HepG2 (cell line): Measurements from ENCODE around the gene CDK5R1. TPM values are rescaled to one million over a fixed set of nuclear protein-coding genes. Genes with fewer than 3 reads are reported as not detected.

ENCODE experiments used
- ATAC-seq: fragments of 200-7000 bp; cut with Tn5 transposase; 3 replicates; pipeline ENCODE4 v1.9.1; 2020; ENCODE audit warnings: mild to moderate bottlenecking, moderate library complexity
- BruUV-seq: library from RNA; stranded (reverse); fragments of 400-500 nt; replicated peaks from 2 replicates; lab custom pipeline; 2021; lab: Mats Ljungman, UMichigan
- CTCF ChIA-PET: fragments of 300-600 bp; formaldehyde crosslinking; extraction: SDS; loops from one replicate; lab custom pipeline; 2021; ENCODE audit warnings: low total read pairs, inconsistent platforms, low intra/inter-chr PET ratio; lab: Yijun Ruan, JAX
- POLR2A ChIA-PET: fragments of 350-600 bp; sonication (Branson Sonifier 250); formaldehyde crosslinking; loops from one replicate; lab custom pipeline; 2020; ENCODE audit warnings: antibody characterized with exemption, inconsistent platforms; lab: Yijun Ruan, JAX
- DNase-seq: peaks from one replicate; pipeline ENCODE4 v3.0.0-alpha.2; 2015; ENCODE audit warnings: low spot score
- FAIRE-seq: peaks from 3 replicates; lab custom pipeline; 2011; peaks lifted over from hg19 to GRCh38; lab: Jason Lieb, UNC
- H2AFZ ChIP-seq: one replicate; pipeline ENCODE4 v1.6.1; 2011; ENCODE audit warnings: low read length, inconsistent platforms
- H3K27ac ChIP-seq: fragments of 300-600 bp; 3 replicates; pipeline ENCODE4 v1.8.0; 2011; ENCODE audit warnings: mixed run types, mild to moderate bottlenecking, mixed read lengths, low read length, inconsistent platforms; ENCODE audit not compliant: insufficient read depth; ENCODE audit errors: extremely low read length
- H3K27me3 ChIP-seq, 2 experiments: fragments of 200-600 bp in 1 of 2; 2 replicates in 1 of 2; 3 replicates in 1 of 2; pipeline versions ENCODE4 v1.6.0 to v1.8.0; 2011; ENCODE audit warnings: low read length in 2 of 2, mild to moderate bottlenecking in 2 of 2, moderate library complexity in 2 of 2, inconsistent platforms in 1 of 2; ENCODE audit not compliant: insufficient read depth in 2 of 2, control insufficient read depth in 1 of 2
- H3K36me3 ChIP-seq, 2 experiments: fragments of 200-600 bp in 1 of 2; replicated peaks in 1 of 2; 2 replicates in 1 of 2; 3 replicates in 1 of 2; pipeline versions ENCODE4 v1.5.1 to v1.8.0; 2011; ENCODE audit warnings: low read length in 2 of 2, inconsistent platforms in 1 of 2; ENCODE audit not compliant: insufficient read depth in 2 of 2, control insufficient read depth in 1 of 2
- H3K4me1 ChIP-seq: 2 replicates; pipeline ENCODE4 v1.5.1; 2012; ENCODE audit warnings: low read length, inconsistent platforms; ENCODE audit not compliant: insufficient read depth
- H3K4me2 ChIP-seq: 2 replicates; pipeline ENCODE4 v1.6.0; 2011; ENCODE audit warnings: low read depth, low read length, inconsistent platforms
- H3K4me3 ChIP-seq, 3 experiments: fragments of 200-600 bp in 1 of 3; sonication (generic), shearing (Covaris generic) in 1 of 3; replicated peaks in 1 of 3; 2 replicates each; pipeline ENCODE4 v1.5.1; 2011 to 2016; ENCODE audit warnings: low read length in 3 of 3, inconsistent platforms in 2 of 3, low read depth in 2 of 3, mild to moderate bottlenecking in 2 of 3, control low read depth in 1 of 3, mixed read lengths in 1 of 3; ENCODE audit not compliant: insufficient read depth in 1 of 3
- H3K79me2 ChIP-seq: one replicate; pipeline ENCODE4 v1.6.1; 2011; ENCODE audit warnings: low read length, inconsistent platforms; ENCODE audit not compliant: insufficient read depth
- H3K9ac ChIP-seq: 2 replicates; pipeline ENCODE4 v1.6.0; 2011; ENCODE audit warnings: mild to moderate bottlenecking, low read depth, low read length, inconsistent platforms; ENCODE audit not compliant: insufficient read depth
- H3K9me3 ChIP-seq: 2 replicates; pipeline ENCODE4 v1.5.1; 2012; ENCODE audit warnings: mild to moderate bottlenecking, low read length
- H4K20me1 ChIP-seq: 2 replicates; pipeline ENCODE4 v1.6.0; 2011; ENCODE audit warnings: inconsistent platforms, mild to moderate bottlenecking, low read length, moderate library complexity; ENCODE audit not compliant: insufficient read depth
- ATAD3A ChIP-seq: sonication (generic); formaldehyde crosslinking; IDR thresholded peaks from 2 replicates; pipeline ENCODE4 v1.4.0; 2020; ENCODE audit warnings: missing genetic modification reagents
- NFRKB ChIP-seq: fragments of 450-650 bp; IDR thresholded peaks from 2 replicates; pipeline ENCODE4 v1.6.1; 2017
- PTBP1 ChIP-seq: fragments of 200-400 bp; formaldehyde crosslinking; IDR thresholded peaks from 2 replicates; pipeline ENCODE4 v1.6.1; 2018; ENCODE audit warnings: low read length, low read depth; ENCODE audit not compliant: poor library complexity, severe bottlenecking
- SALL2 ChIP-seq: sonication (generic); formaldehyde crosslinking; IDR thresholded peaks from 2 replicates; pipeline ENCODE4 v1.8.1; 2023; ENCODE audit warnings: mild to moderate bottlenecking, missing genetic modification reagents, inconsistent platforms
- U2AF2 ChIP-seq: fragments of 200-400 bp; formaldehyde crosslinking; IDR thresholded peaks from 2 replicates; pipeline ENCODE4 v1.6.1; 2017; ENCODE audit warnings: low read depth, mild to moderate bottlenecking, low read length
- ZNF234 ChIP-seq: sonication (generic); formaldehyde crosslinking; conservative IDR thresholded peaks from 2 replicates; pipeline ENCODE4 v1.5.1; 2020; ENCODE audit warnings: mild to moderate bottlenecking, missing genetic modification reagents
- WGBS: methylation state at CpG from one replicate; pipeline ENCODE4 v1.1.6; 2017; ENCODE audit warnings: low lambda C conversion rate; 5-methylcytosine and 5-hydroxymethylcytosine counted together
- in situ Hi-C: cut with HindIII; loops from 2 replicates; pipeline ENCODE4 v1.10.0; 2017; ENCODE audit warnings: low pct_unique_long_range_greater_than_20kb; ENCODE audit not compliant: extremely low pct_ligation_motif_present
- intact Hi-C: fragments of 100-400 bp; cut with micrococcal nuclease; formaldehyde crosslinking; loops from one replicate; pipeline ENCODE4 v1.10.0; 2022; ENCODE audit not compliant: unreplicated experiment
- polyA plus RNA-seq, 8 experiments: library from polyadenylated mRNA; depleted of rRNA in 3 of 8; stranded (reverse) in 7 of 8; unstranded in 1 of 8; fragments of >200 nt; fragmentation: Illumina TruSeq in 4 of 8; extraction: Trizol in 4 of 8; gene quantifications; 2 replicates each; pipeline versions ENCODE4 v1.2.1 to v1.2.3, GENCODE V29; 2011 to 2016; ENCODE audit warnings: low read depth in 4 of 8, missing spikeins in 1 of 8, mixed read lengths in 1 of 8; ENCODE audit not compliant: insufficient read depth in 1 of 8
- total RNA-seq, 5 experiments: library from RNA; depleted of rRNA; stranded (reverse); fragments of >200 nt; fragmentation: Illumina TruSeq; extraction: Trizol; gene quantifications; 2 replicates each; pipeline ENCODE4 v1.2.3, GENCODE V29; 2016; ENCODE audit warnings: low read depth in 1 of 5
- TF ChIP-seq, protein P1 (sequence below): sonication (generic); formaldehyde crosslinking; IDR thresholded peaks from 2 replicates; pipeline ENCODE4 v1.4.0; 2020; ENCODE audit warnings: mild to moderate bottlenecking, missing genetic modification reagents

Gene CDK5R1
- total and polyA plus RNA-seq, 2 of the 13 experiments (the other 11 are each of a cell fraction or from before 2014, with no cell fraction given) = 1.1 to 3.9 TPM

DNA sequence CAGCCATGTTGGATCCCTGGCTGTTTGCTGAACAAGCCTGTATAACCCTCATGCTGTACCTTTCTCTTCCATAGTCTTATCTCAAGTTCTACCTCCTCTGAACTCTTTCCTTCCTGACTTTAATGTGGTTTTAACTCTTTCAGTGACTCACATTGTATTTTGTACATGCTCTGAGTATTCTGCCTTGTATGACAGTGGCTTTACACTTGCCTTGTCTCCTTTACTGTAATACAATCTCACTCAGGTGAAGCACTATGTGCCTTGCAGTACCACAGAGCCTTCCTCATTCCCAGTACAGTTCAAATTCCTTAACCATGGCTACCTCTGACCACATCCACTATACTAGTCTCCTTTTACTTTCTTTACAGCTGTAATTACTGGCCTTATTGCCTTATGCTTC is 28.4 kb upstream of the CDK5R1 start:
- CTCF ChIA-PET = no interaction called here
- H3K27ac ChIP-seq = no peak overlapping the region
- DNase-seq = no peak
- TF ChIP-seq NFRKB = no peak
- TF ChIP-seq U2AF2 = no peak
- TF ChIP-seq, all 625 proteins: peak for 0
- intact Hi-C loops = no loop called here
- Histone ChIP-seq H2AFZ (no peak overlapping the region), H3K4me3 (no peak overlapping the region), H4K20me1 (peaks cover 15% of the 10 kb centered on the region), H3K9ac (no peak overlapping the region), H3K36me3 (peaks cover 13 to 77% of the 10 kb centered on the region in 2 experiments), H3K9me3 (no peaks in the 10 kb centered on the region), H3K4me2 (no peak overlapping the region), H3K79me2 (peaks cover 22% of the 10 kb centered on the region), H3K4me1 (no peaks in the 10 kb centered on the region), H3K27me3 (no peaks in the 10 kb centered on the region)
- ATAC-seq (no peak), FAIRE-seq (no peak)
- no TSS peak for BruUV-seq
- POLR2A ChIA-PET = no interaction called here
- in situ Hi-C loops = no loop called here

DNA sequence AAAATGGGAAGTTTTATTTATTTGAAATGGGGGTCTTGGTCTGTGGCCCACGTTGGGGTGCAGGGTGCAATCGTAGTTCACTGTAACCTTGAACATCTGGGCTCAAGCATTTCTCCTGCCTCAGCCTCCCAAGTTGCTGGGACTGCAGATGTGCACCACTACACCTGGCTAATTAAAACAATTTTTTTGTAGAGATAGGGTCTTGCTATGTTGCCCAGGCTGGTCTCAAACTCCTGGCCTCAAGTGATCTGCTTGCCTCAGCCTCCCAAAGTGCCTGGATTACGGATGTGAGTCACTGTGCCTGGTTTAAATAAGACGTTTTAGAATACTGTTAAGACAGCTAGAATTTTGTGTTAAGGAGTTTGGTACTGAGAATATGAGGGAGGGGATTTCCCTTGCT is 26.7 kb upstream of the CDK5R1 start:
- Histone ChIP-seq H3K27ac (no peak overlapping the region), H3K9ac (no peak overlapping the region), H3K4me1 (no peaks in the 10 kb centered on the region), H3K4me3 (no peak overlapping the region), H2AFZ (no peak overlapping the region), H3K36me3 (peaks cover 14 to 73% of the 10 kb centered on the region in 2 experiments), H3K79me2 (peaks cover 20% of the 10 kb centered on the region), H3K27me3 (no peaks in the 10 kb centered on the region), H4K20me1 (peaks cover 15% of the 10 kb centered on the region), H3K9me3 (no peaks in the 10 kb centered on the region), H3K4me2 (no peak overlapping the region)
- DNase-seq = no peak
- no peak for TF ChIP-seq ATAD3A (CRISPR knock-in tag)
- TF ChIP-seq, protein P1, sequence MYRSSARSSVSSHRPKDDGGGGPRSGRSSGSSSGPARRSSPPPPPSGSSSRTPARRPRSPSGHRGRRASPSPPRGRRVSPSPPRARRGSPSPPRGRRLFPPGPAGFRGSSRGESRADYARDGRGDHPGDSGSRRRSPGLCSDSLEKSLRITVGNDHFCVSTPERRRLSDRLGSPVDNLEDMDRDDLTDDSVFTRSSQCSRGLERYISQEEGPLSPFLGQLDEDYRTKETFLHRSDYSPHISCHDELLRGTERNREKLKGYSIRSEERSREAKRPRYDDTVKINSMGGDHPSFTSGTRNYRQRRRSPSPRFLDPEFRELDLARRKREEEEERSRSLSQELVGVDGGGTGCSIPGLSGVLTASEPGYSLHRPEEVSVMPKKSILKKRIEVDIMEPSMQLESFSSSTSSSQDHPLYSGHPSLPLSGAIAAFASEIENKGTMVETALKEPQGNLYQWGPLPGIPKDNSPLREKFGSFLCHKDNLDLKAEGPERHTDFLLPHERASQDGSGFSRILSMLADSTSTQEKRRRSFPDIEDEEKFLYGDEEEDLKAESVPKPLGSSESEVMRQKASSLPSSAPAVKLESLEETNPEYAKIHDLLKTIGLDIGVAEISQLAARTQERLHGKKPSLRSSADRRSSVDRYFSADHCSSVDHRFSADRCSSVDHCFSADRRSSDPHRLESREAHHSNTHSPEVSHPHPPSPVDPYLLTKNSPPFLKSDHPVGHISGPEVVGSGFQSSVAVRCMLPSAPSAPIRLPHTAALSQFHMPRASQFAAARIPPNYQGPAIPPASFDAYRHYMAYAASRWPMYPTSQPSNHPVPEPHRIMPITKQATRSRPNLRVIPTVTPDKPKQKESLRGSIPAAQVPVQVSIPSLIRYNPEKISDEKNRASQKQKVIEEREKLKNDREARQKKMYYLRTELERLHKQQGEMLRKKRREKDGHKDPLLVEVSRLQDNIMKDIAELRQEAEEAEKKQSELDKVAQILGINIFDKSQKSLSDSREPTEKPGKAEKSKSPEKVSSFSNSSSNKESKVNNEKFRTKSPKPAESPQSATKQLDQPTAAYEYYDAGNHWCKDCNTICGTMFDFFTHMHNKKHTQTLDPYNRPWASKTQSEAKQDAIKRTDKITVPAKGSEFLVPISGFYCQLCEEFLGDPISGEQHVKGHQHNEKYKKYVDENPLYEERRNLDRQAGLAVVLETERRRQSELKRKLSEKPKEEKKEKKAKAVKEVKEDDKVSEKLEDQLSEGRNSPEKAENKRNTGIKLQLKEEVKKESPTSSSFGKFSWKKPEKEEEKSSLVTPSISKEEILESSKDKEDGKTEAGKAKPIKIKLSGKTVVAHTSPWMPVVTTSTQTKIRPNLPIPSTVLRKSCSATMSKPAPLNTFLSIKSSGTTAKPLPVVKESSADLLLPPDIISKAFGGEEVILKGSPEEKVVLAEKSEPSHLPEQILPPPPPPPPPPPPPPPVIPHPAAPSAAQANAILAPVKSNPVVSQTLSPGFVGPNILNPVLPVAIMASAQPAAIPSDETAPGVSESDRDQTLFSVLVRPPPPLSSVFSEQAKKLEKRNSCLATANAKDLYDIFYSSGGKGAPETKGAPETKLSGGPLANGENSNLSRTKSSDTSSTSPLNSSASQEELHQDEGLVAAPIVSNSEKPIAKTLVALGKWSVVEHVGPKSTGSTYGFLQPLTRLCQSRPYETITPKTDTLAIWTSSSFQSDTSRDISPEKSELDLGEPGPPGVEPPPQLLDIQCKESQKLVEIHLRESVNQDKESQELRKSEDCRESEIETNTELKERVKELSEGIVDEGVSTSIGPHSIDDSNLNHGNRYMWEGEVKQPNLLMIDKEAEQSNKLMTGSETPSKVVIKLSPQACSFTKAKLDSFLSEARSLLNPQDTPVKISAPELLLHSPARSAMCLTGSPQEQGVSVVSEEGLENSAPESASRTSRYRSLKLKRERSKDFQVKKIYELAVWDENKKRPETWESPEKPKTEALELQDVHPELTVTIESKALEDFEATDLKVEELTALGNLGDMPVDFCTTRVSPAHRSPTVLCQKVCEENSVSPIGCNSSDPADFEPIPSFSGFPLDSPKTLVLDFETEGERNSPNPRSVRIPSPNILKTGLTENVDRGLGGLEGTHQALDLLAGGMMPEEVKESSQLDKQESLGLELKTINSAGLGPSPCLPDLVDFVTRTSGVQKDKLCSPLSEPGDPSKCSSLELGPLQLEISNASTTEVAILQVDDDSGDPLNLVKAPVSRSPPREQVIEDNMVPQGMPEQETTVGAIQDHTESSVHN (CRISPR knock-in tag) = no peak
- no peak for TF ChIP-seq SALL2 (CRISPR knock-in tag)
- no peak for TF ChIP-seq PTBP1
- TF ChIP-seq ZNF234 (CRISPR knock-in tag) = no peak
- no peak for FAIRE-seq
- in situ Hi-C loops = no loop called here
- ChIA-PET CTCF (no interaction called here), POLR2A (no interaction called here)
- intact Hi-C loops = no loop called here
- no peak for ATAC-seq
- 97% methylated on average over 4 of the region's 4 CpGs for WGBS
- BruUV-seq = no TSS peak
